GM19463 (cell line): ENCODE measurements around the gene MFSD6L.
"Not testable (repeated sequence)": the region's sequence is repeated elsewhere in the genome, so short reads cannot be mapped to it uniquely, and the experiment has no call there.

ENCODE experiments used
- ATAC-seq: cut with Tn5 transposase; IDR thresholded peaks from one replicate; pipeline ENCODE4 v1.9.1; 2021; ENCODE audit warnings: mild to moderate bottlenecking, moderate library complexity; ENCODE audit not compliant: unreplicated experiment

MFSD6L gene

DNA sequence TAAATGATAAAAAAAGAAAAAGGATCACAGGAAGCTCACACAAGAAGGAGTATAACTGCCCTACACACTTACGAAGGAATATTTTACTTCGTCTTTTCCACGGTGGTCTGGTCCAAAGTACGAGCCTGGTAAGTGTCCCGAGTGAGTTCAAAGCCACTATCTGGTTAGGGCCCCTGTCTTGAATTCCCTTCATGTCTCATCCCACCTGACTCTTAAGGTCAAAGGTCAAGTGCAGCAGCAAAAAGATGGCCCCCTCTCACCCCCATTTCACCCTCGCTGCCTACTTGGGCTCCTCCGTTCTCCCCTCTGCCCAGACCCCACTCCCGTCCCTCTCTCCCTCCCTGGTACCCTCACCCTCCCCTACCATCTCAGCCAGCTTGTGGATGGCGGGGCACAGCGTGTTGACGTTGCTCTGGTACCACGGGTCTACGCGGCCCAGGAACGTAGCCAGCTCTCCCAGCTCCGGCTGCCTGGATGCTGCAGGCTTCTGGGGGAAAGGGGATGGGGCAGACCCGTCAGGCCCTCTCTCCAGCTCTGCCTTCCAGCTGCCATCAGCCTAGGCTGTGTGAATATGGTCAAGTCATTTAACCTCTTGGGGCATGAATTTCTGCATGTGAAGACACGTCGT lies 27.8 kb upstream of the MFSD6L start:
- ATAC-seq = no peak

DNA sequence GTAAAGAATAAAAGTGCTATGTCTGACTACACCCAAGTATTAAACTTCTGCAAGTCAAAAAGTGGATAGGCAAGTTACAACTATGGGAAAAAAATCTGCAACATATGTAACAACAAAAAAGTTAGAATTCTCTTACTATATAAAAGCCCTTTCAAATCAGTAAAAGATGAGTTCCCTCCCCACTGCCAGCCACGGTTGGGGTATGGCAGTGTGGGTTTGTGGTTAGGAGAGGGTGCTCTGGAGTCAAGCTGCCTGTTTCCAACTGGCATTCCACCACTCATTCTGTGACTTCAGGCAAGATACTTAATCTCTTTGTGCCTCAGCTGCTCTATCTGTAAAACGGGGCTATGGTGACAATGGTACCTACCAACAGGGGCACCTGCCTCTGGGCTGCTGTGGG lies 26.6 kb upstream of the MFSD6L start:
- ATAC-seq = no peak

DNA sequence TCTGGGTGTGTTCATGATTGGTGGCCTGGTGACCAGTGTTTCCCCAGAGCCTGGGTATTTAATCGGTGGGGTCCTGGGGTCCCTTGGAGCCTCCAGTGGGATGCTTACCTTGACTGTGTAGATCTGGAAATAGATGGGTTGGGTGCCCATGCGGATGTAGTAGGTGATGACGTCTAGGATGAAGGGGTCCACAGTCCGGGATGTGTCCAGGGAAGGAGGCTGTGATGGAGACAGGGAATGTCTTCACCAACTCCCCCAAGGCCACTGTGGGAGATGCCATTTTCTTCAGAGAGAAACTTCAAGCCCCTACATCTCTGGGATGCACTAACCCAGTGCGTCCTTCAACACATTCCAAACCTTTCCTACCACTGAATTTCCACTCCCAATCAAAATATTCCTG lies 24.1 kb upstream of the MFSD6L start:
- no peak for ATAC-seq

DNA sequence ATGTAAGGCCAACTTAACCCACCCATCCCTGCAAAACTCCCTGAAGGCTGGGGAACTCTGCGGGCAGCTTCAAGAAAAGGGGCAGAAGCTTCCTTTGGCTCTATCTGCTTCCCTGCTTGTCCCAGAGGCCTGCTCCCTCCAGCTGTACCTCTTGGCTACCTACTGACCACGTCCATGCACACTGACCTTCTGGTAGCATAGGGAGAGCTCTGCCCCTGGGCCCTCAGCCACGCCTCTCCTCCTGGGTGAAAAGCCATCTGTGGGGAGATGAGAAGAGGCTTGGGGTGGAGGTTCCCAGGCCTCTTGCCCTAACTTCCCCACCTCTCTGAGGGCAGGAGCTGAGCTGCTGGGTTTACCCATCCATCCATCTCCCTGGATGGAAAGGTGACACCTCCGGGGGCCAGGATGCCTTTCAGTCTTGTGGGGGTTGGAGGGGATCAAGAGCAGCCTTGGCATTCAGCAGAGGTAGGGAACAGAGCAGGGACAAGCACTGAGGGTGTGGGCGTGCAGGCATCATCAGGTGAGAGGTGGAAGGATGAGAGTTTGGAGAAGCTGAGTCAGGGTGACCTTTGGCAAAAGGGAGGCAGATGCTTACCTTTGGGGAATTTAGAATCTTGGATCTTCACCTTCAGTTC lies 23.4 kb upstream of the MFSD6L start:
- no peak for ATAC-seq

DNA sequence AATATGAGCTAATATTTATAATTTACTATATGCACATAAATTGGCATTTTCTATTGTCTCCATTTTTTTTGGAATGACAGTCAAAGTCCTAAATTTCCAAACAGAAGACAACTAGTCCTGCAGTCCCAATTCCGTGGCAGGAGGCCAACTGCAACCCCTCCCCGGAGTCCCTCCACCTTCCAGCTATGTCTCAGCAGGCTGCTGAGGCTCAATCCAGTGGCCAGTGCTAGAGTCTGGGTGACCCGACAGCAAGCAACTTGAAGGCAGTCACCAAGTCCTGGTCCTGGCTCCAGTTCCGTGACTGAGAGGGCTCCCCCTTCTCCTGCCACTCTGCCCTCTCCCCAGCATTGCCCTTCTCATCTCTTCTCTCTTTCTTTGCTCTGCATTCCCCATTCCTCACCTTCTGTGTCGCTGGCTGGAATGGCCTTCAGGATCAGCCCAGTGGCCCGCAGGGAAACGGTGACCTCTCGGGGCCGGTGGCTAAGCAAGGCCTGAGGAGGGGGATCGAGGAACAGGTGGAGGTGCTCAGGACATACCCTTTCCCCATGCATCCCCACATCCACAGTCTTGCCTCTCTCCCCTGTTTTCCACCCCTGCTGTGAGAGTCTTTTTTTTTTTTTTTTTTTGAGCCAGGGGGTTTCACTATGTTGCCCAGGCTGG lies 22.4 kb upstream of the MFSD6L start:
- no peak for ATAC-seq

DNA sequence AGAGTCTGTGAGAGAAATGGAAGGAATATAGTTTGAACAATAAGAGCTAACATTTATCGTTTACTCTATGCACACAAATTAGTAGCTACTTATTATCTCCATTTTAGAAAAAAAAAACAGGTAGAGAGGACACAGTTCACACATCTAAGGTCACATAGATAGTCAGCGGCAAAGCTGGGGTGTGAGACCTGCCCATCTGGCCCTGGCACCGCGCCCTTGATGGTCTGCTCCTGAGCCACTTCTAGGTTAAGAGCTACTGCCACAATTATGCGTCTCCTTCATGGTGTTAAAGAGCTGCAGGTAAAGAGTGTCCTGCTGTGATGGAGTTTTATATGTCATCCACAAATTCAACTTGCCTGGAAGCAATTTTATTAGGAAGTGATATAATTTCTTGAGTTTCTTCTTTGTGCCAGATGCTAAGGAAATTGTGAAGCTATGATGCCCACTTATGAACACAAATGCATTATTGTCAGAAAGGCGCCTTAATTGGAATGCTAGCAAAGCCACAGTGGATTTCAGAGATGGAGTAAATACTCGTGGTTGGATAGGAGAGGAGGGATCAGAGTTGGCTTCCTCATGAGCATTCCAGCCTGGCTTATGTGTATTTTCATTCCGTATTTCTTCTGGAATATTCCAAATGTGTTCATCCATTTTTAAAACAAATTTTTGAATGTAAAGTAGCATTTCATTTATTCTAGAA lies 21.3 kb upstream of the MFSD6L start:
- no peak for ATAC-seq

DNA sequence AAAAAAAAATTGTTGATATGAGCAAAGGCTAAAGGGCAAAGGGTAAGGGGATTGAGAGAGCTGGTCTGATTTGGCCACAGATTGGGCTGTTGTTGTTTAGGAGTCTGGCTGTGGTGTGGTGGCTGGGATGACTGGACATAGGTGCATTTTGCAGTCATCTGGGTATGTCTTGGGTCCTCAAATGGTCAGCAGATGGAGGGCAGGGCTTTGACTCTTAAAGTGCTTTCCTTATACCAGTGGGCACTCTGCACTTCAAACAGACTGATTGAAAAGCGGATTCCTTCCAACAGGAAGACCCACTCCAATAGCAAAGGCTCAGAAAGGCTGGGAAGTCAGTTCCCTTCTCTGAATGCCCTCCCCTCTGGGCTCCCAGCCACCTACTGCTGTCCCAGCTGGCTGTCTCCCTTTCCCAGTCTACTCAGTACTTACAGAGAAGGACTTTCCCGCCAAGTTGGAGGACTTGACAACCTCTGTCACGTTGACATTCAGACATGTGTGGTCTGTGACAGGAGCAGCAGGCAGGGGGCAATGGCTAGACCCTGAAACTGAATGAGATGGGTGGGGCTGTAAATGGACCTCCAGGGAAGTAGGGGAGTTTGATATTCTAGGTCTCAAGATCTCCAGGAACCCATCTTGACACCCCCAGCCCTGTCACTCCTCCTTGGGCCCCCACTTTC lies 19.6 kb upstream of the MFSD6L start:
- no peak for ATAC-seq

DNA sequence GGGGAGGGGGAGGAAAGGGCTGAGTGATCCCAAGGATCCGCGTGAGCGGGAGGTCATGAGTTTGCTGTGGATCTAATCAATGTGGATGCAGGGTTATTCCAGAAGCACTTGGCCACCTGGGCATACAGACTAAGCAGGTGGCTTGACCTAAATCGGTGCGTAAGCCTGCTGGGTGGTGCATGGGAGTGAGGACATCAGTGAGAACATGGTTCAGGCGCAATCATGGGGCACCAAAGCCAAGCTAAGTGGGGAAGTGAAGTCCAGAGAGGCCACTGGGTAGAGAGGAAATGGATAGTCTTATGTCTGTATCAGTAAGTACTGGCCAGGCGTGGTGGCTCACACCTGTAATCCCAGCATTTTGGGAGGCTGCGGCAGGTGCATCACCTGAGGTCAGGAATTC lies 18.9 kb upstream of the MFSD6L start:
- no peak for ATAC-seq

DNA sequence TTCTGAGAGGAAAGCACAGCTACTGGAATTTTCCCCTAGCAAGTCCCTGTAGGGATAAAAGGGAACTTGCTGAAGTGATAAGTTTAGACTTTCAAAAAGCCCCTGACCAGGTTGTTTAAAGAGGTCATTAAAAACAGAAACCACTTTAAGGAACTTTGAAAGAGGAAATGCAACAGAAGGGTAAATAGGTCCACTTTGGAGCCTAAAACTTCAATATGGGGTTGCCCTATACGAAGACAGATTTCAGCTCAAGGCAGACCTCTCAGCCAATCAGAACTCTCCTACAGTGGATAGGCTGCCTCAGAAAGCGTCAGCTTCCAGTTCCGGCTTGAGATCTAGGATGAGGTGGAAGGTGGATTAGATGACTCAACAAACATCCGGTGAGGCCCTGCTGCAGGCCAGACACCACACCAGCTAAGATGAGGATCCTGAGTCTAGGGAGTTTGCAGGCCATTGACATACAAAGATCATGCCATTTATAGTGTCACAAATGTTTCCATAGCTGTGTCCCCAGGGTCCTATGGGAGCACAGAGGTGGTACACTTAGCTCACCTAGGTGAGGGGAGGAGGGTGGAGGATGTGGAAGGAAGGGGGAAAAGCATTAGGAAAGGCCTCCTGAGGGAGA lies 7.9 kb upstream of the MFSD6L start:
- ATAC-seq = peak; percentile 80

DNA sequence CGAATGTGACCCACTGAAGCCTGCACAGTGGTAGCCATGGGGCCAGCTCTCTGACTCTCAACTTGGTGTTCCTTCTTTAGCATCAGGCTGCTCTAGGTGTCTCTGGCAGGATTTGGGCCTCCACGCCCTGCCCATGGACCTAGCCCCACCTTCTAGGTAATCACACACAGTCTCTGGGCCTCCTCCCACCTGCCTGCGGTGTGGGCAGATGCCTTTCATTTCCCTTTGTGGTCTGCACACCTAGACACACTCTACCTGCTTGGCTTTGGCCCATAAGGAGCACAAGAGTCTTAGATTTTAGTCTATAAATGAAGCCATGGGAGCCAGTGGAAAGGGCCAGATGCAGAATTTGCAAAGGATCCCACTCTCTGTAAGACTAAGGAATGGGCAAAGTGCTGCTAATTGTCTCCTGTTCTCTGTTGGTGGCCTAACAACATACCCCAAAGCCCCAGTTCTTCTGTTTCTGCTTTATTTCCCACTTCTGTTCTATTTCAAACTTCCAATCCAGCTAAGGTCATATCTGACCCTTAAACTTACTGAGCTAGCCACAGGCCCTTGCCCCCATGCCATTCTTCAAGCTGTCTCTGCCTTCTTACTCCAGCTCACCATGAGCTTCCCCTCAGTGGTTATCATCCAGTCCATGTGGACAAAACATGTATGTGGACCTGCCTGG lies 7.2 kb upstream of the MFSD6L start:
- ATAC-seq = no peak

DNA sequence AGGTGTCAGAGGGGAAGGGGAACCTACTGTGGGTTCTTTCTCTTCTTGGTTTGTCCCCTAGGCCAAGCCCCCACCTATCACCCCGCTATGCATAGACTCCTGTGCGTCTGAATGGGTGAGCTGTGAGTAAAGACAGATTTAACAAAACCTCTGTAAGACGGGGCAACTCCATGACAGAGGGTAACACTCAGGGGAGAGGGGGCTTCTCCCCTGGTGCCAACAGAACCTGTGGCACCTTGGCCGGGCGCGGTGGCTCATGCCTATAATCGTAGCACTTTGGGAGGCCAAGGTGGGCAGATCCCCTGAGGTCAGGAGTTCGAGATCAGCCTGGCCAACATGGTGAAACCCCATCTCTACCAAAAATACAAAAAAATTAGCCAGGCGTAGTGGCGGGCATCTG lies 6.2 kb upstream of the MFSD6L start:
- not testable (repeated sequence) for ATAC-seq

DNA sequence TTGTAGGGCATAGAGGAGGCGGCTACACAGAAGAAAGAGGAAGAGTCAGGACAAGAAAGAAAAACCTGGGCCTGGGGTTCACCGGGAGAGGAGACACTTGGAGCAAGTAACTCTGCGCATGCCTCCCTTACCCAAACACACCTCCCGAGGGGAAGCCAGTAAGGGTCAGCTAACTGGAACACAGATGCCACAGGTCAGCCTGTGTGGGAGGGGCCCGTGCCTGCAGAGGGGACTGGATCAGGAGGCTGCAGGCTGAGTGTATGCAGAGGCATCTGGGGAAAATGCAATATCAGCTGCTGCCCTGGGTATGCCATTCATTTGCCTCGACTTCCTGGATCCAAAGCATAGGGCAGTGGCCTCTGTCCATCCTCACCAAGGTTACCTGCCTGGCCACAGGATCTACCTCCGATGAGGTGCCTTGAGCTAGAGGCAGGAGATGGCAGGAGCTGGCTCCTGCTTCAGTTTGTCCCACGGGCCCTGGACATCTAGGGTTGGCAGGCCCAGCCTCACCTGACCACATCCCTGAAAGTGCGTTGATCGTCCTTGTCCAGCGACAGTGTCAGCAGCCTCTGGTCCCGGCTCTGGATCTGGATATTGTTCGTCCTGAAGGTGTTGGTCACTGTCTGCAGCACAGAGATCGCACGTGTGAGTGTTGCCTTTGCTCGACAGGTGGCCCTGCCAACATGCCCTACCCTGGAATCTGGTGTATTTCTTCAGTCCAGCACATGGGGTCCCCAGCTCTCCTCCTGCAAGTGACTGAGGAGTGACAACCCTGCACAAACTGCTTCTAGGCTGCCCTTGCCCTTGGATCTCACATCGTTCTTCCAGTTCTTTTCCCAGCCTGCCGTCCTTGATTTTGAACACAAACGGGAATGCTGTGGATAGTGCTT lies 4.6 kb upstream of the MFSD6L start:
- no peak for ATAC-seq

DNA sequence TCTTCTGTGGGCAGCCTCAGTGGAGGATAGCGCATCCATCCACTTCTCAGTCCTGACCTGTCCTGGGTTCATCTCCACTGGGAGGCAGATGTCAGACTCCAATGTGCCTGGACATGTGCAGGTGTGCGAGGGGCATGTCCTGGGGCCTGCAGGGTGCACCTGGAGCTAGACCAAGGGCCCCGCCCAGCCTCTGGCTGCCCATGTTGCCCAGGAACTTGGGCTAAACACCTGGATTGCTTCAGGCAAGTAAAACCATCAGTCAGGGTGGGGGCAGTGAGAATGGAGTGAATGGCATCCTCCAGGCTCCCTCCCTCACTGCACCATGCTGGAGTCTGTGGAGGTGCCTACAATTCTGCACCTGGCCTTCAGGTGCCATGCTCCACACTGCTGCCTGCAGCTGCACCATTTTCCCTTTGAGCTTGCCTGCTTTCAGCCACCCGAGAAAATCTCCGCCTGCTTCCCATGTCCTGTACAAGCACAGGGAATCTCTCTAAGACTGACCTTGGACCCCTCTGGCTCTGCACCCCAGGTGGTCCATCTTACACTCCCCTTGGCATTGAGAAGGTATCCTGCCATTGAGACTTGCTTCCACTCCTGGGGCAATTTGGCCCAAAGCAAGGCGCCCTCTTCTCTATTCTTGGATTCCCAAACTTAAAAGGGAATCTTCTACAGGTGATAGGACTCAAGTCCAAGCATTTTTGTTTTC lies 2.1 kb upstream of the MFSD6L start:
- ATAC-seq = no peak

DNA sequence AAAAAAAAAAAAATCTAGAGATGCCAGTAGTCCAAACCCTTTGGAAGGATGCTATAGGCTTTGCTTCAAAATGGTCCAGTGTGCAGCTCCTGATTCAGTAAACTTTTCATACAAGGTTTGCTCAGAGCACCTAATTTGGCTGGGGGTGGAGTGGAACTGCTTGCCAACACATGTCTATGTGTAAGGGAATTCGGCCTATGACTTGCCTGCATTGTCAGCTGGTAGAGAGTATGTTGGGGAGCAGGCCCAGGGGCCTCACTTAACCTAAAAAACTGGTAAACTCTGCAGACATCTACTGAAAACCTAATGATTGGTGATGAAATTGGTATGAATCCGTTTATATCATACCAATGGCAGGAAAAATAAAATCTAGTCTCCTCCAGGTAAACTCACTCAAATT lies 1.5 kb upstream of the MFSD6L start:
- ATAC-seq = no peak

DNA sequence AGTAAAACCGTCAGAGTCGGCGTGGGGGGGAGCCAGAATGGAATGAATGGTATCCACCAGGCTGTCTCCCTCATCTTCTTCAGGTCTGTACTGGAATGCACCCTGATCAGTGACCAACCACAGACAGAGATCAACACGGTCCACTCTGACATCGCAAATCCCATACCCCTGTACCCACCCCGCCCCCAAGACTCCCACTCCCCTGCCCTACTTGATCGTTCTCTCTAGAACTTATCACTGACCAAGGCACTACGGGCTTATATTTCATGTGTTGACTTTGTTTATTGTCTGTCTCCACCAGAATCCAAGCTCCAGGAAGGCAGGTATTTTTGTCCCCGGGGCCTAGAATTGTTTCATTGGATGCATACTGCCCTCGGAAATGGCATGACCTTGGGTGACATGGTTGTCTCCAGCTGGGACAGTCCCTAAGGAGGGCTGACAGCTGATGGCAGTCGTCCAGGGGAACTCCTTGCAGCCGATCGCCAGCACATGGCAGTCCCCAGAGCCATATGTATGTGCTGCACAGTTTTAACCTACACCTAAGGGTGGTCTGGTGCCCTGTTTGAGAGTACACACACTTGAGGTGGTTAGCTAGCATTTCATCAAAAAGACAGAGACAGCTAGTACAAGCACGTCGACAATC lies 526 bp upstream of the MFSD6L start:
- no peak for ATAC-seq

DNA sequence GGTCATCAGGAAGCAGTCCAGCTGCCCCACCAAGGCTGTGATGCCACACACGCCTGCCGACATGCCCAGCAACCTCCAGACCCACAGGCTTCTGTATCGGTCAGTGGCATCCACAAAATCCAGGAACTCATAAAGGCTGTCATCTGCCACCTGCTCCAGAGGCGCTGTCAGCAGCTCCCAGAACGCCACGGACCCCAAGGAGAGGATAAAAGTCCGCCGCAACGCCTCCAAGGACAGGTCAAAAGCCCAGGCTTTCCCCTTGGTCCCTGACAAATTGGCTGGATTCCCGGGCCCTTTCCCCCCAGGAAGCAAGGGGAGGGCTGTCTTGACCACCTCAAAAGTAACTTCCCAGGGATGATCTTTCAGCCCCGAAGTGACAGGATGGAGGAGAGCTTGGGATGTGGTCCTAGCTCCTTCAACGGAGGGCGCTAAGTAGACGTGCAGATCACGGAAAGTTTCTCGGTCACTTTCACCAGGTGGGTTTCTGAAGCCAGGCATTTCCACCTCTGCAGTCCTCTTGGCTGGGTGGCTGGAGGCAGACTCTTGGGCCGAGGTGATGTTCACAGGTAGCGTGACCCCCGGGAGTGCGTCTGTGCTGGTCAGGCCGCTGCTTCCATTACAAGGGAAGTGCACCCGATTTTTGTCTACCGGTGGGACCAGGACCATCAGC lies 854 bp downstream of the MFSD6L start:
- no peak for ATAC-seq

DNA sequence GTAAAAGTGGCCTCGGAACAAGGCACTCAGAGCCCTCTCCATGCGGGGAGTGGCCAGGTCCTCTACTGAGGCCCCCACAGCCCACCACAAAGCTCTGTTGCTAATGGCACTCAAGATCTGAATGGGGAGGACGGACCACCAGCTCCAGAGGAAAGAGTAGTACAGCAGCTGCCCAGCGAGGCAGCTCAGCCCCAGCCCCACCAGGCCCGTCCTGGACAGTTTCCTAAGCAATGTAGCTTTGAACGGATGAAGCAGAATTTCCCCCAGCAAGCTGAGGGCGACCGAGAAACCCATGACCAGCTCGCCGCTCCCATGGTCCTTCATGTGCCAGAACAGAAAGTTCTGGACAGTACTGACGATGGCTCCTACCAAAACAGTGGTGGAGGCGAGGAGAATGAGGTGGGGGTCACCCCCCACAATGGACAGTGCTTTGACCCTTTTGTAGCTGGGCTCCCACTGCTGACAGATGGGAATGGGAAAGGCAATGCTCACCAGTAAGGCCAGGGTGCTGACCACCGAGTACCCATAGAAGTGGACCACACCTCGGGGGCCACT lies 1.5 kb downstream of the MFSD6L start:
- ATAC-seq = no peak
